SH-SY5Y (cell line): ENCODE results near the gene ITSN1.

Experiments used
- GATA2 ChIP-seq: IDR thresholded peaks from 2 replicates; pipeline ENCODE4 v1.6.1; 2011; ENCODE audit warnings: mild to moderate bottlenecking, low read depth, low read length
- GATA3 ChIP-seq: IDR thresholded peaks from 2 replicates; pipeline ENCODE4 v1.6.1; 2011; ENCODE audit warnings: low read depth, mild to moderate bottlenecking, low read length, moderate library complexity

DNA sequence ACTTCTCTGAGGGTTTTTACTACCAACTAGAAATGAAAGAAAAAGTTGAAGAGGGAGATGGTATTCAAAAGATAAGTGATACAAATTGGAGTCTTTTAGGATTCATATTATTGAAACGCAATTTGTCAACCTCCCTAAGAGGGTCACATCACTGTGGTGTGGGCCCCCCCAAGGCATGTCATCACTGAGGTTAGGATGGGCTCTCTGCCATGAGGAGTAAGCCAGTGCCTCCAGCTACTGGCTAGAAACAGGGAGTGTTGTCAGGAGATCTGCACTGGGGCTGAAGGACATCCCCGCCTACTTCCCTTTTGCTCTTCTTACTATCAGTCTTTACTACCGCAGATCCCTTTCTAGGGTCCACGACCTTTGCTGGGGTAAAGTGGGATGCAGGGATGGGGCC lies 25.9 kb downstream of the ITSN1 start:
- TF ChIP-seq GATA2, result no peak
- no peak for TF ChIP-seq GATA3
